Measurements from ENCODE around the gene CD164L2.

The CD164L2 gene

GRCh38 chr1:27330786-27331185 is 52.3 kb downstream of the CD164L2 start:
- DNase-seq (ENCODE audit: low spot score in 2 of 2), result no peak
- Mint-ChIP-seq H3K9me3 (no peaks in the 10 kb centered on the region), H3K27ac (no peak overlapping the region), H3K4me1 (peaks cover 32% of the 10 kb centered on the region), H3K4me3 (no peak overlapping the region), H3K36me3 (peaks cover 9% of the 10 kb centered on the region), H3K27me3 (no peaks in the 10 kb centered on the region)
- no peak for ATAC-seq (ENCODE audit: low read depth)

Measured in memory B cell (primary cell).